Parietal lobe (tissue), 1 donor: Measurements from ENCODE around the gene NUS1. TPM values are rescaled to one million over a fixed set of nuclear protein-coding genes. Genes with fewer than 3 reads are reported as not detected.

Source experiments
- total RNA-seq: library from RNA; depleted of rRNA; stranded (reverse); fragments of >200 nt; gene quantifications from one replicate; pipeline ENCODE4 v1.2.3, GENCODE V29; 2014

Gene NUS1
- 31.9 TPM for total RNA-seq

DNA sequence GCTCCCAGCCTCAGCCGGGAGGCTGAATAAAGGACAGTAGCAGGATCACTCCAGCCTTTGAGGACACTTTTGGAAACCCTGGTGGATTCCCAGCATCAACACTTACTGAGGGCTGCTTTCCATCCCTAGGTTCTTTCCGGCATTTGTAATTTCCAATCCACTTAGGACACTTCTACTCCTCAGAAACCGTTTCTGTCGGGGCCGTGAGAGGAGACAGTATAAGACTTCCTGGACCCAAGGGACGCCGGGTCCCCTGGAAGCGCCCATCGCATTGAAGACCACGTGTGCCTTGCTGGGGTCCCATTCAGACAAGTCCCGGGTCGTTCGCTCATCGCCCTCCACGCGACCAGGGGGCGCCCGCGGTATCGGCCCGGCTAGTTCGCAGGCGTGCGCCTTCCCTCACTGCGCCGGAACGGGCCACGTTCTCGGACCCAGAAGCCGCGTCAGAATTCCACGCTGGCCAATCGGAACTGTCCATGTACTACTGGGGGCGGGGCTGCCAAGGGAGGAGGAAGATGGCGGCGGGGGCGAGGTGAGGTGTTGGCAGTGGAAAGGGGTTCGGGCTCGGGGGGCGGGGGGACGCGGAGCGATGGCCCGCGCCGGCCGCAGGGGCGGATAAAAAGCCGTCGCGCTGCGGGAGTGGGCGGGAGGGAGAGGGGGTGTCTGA is at the start of gene NUS1:
Gene NUS1, plus strand, starts transcription at position 479 of the 667 bp plus-strand sequence. CDS start 202 bp downstream, outside the sequence.

Other genes starting within 250 kb of the NUS1 start
- not detected for gene ROS1, start 249.5 kb upstream of the NUS1 start, total RNA-seq
- gene DCBLD1, start 192.8 kb upstream of the NUS1 start, total RNA-seq, result 8.5 TPM
- 72.0 TPM for gene GOPC, start 73.0 kb upstream of the NUS1 start, total RNA-seq
- gene SLC35F1, start 231.8 kb downstream of the NUS1 start, total RNA-seq, result 90.8 TPM